Brain (organoid and tissue), 1 donor: Measurements from ENCODE around the gene SERPINB7. TPM values are rescaled to one million over a fixed set of nuclear protein-coding genes. Genes with fewer than 3 reads are reported as not detected.

Experiments
- polyA plus RNA-seq: library from polyadenylated mRNA; stranded (reverse); fragments of 350-450 nt; fragmentation: Illumina TruSeq; extraction: RNeasy Lipid Tissue Mini Kit (QIAGEN cat#74804); gene quantifications from one replicate; pipeline ENCODE4 v1.2.3, GENCODE V29; 2015; ENCODE audit warnings: low read depth, low replicate concordance; ENCODE audit not compliant: insufficient read depth

SERPINB7 gene
- polyA plus RNA-seq, 1 donor from 2014 or later, result not detected

Other genes starting within 250 kb of the SERPINB7 start
- gene SERPINB12, start 233.0 kb upstream of the SERPINB7 start, polyA plus RNA-seq, result not detected
- gene SERPINB13, start 188.1 kb upstream of the SERPINB7 start, polyA plus RNA-seq, result not detected
- gene SERPINB4, start 131.2 kb upstream of the SERPINB7 start, polyA plus RNA-seq, result not detected
- gene SERPINB3, start 113.5 kb upstream of the SERPINB7 start, polyA plus RNA-seq, result not detected
- not detected for gene SERPINB11, start 72.5 kb upstream of the SERPINB7 start, polyA plus RNA-seq
- gene SERPINB2, start 112.3 kb downstream of the SERPINB7 start, polyA plus RNA-seq, result not detected
- gene SERPINB10, start 132.5 kb downstream of the SERPINB7 start, polyA plus RNA-seq, result not detected
- 5.3 TPM for gene HMSD, start 173.9 kb downstream of the SERPINB7 start, polyA plus RNA-seq
- gene SERPINB8, start 194.7 kb downstream of the SERPINB7 start, polyA plus RNA-seq, result 3.4 TPM